H1 (cell line): Measurements from ENCODE around the gene ALDH1A2. TPM values are rescaled to one million over a fixed set of nuclear protein-coding genes. Genes with fewer than 3 reads are reported as not detected.

ENCODE experiments used
- CTCF ChIA-PET: fragments of 300-600 bp; sonication (Branson Sonifier 250); formaldehyde crosslinking; loops from one replicate; lab custom pipeline; 2021; ENCODE audit not compliant: partially characterized antibody; lab: Charles Lee
- POLR2A ChIA-PET: fragments of 300-600 bp; sonication (Branson Sonifier 250); formaldehyde crosslinking; loops from one replicate; lab custom pipeline; 2021; ENCODE audit warnings: inconsistent platforms; ENCODE audit not compliant: partially characterized antibody; lab: Charles Lee
- DNase-seq, 2 experiments: peaks; one replicate each; pipeline versions ENCODE4 v3.0.0 to v3.0.0-alpha.2; 2010 to 2022; ENCODE audit warnings: low spot score in 2 of 2, low read depth in 1 of 2, mixed read lengths in 1 of 2
- FAIRE-seq: peaks from 2 replicates; lab custom pipeline; 2011; peaks lifted over from hg19 to GRCh38; lab: Jason Lieb, UNC
- H2AFZ ChIP-seq: 2 replicates; pipeline ENCODE4 v1.8.1; 2012; ENCODE audit warnings: low read length, inconsistent platforms
- H2AK5ac ChIP-seq: 2 replicates; pipeline ENCODE4 v1.6.1; 2013; ENCODE audit warnings: low read depth, low read length
- H2BK120ac ChIP-seq: replicated peaks from 2 replicates; pipeline ENCODE3; 2013; ENCODE audit warnings: low read depth, low read length, inconsistent platforms
- H2BK12ac ChIP-seq: 2 replicates; pipeline ENCODE4 v1.6.1; 2013; ENCODE audit warnings: low read depth, low read length
- H2BK15ac ChIP-seq: 2 replicates; pipeline ENCODE4 v1.6.1; 2013; ENCODE audit warnings: low read length
- H2BK20ac ChIP-seq: 2 replicates; pipeline ENCODE4 v1.6.1; 2013; ENCODE audit warnings: low read length
- H2BK5ac ChIP-seq: 2 replicates; pipeline ENCODE4 v1.6.1; 2013; ENCODE audit warnings: low read depth, low read length
- H3K14ac ChIP-seq: 2 replicates; pipeline ENCODE4 v1.6.1; 2013; ENCODE audit warnings: inconsistent platforms; ENCODE audit not compliant: insufficient read length
- H3K18ac ChIP-seq: 2 replicates; pipeline ENCODE4 v1.6.1; 2013; ENCODE audit warnings: low read length; ENCODE audit errors: extremely low read depth
- H3K23ac ChIP-seq: 2 replicates; pipeline ENCODE4 v1.6.1; 2013; ENCODE audit warnings: inconsistent platforms; ENCODE audit not compliant: insufficient read length
- H3K23me2 ChIP-seq: 2 replicates; pipeline ENCODE4 v1.6.1; 2013; ENCODE audit warnings: low read depth, low read length
- H3K27ac ChIP-seq: 2 replicates; pipeline ENCODE4 v1.6.1; 2011; ENCODE audit warnings: low read depth, low read length, inconsistent platforms
- H3K27me3 ChIP-seq, 4 experiments: replicated peaks in 1 of 4; 1 replicate in 1 of 4; 2 replicates in 3 of 4; pipeline versions ENCODE4 v1.6.1 to v1.8.1; 2011 to 2013; ENCODE audit warnings: low read length in 3 of 4, mild to moderate bottlenecking in 3 of 4, inconsistent platforms in 2 of 4, mixed read lengths in 2 of 4, moderate library complexity in 1 of 4; ENCODE audit not compliant: control insufficient read depth in 3 of 4, insufficient read depth in 3 of 4; ENCODE audit errors: extremely low read depth in 1 of 4
- H3K36me3 ChIP-seq, 4 experiments: 2 replicates each; pipeline versions ENCODE4 v1.6.1 to v1.8.1; 2011 to 2013; ENCODE audit warnings: mild to moderate bottlenecking in 4 of 4, low read length in 3 of 4, moderate library complexity in 2 of 4, control low read depth in 1 of 4, inconsistent platforms in 1 of 4; ENCODE audit not compliant: insufficient read depth in 4 of 4, control insufficient read depth in 2 of 4
- H3K4ac ChIP-seq: replicated peaks from 2 replicates; pipeline ENCODE3; 2013; ENCODE audit warnings: low read length, low read depth, mixed read lengths, inconsistent platforms; ENCODE audit not compliant: insufficient read length
- H3K4me1 ChIP-seq, 4 experiments: replicated peaks in 1 of 4; 1 replicate in 1 of 4; 2 replicates in 3 of 4; pipeline versions ENCODE4 v1.6.1 to v1.8.1; 2011 to 2013; ENCODE audit warnings: low read length in 3 of 4, inconsistent platforms in 2 of 4, mixed read lengths in 1 of 4; ENCODE audit not compliant: insufficient read depth in 4 of 4, control insufficient read depth in 3 of 4
- H3K4me2 ChIP-seq, 2 experiments: 2 replicates each; pipeline versions ENCODE4 v1.6.1 to v1.8.1; 2011 to 2013; ENCODE audit warnings: low read depth in 2 of 2, low read length in 2 of 2, control low read depth in 1 of 2, inconsistent platforms in 1 of 2, mild to moderate bottlenecking in 1 of 2; ENCODE audit not compliant: insufficient read depth in 1 of 2
- H3K4me3 ChIP-seq, 4 experiments: fragments of 200-600, 300-600 bp in 1 of 4; sonication (generic), shearing (Covaris generic), sonication (Bioruptor Twin) in 1 of 4; 2 replicates each; pipeline versions ENCODE4 v1.5.1 to v1.8.1; 2011 to 2016; ENCODE audit warnings: low read length in 4 of 4, low read depth in 3 of 4, control low read depth in 2 of 4, inconsistent platforms in 2 of 4, mild to moderate bottlenecking in 2 of 4, mixed read lengths in 1 of 4, moderate library complexity in 1 of 4; ENCODE audit not compliant: insufficient read depth in 2 of 4; ENCODE audit errors: extremely low read depth in 1 of 4
- H3K56ac ChIP-seq: replicated peaks from 2 replicates; pipeline ENCODE3; 2013; ENCODE audit warnings: low read depth, mild to moderate bottlenecking, mixed read lengths, low read length, inconsistent platforms; ENCODE audit not compliant: insufficient read length
- H3K79me1 ChIP-seq: 2 replicates; pipeline ENCODE4 v1.6.1; 2013; ENCODE audit warnings: low read depth, low read length, control low read depth
- H3K79me2 ChIP-seq, 2 experiments: 2 replicates each; pipeline versions ENCODE4 v1.6.1 to v1.8.1; 2012 to 2013; ENCODE audit warnings: low read length in 2 of 2, mild to moderate bottlenecking in 2 of 2, inconsistent platforms in 1 of 2; ENCODE audit not compliant: insufficient read depth in 2 of 2, control insufficient read depth in 1 of 2
- H3K9ac ChIP-seq, 4 experiments: replicated peaks in 1 of 4; 1 replicate in 1 of 4; 2 replicates in 3 of 4; pipeline versions ENCODE4 v1.6.1 to v1.8.1; 2011 to 2013; ENCODE audit warnings: low read depth in 3 of 4, low read length in 3 of 4, control low read depth in 2 of 4, mild to moderate bottlenecking in 2 of 4, moderate library complexity in 2 of 4, inconsistent platforms in 1 of 4; ENCODE audit errors: extremely low read depth in 1 of 4
- H3K9me3 ChIP-seq, 2 experiments: 2 replicates each; pipeline versions ENCODE4 v1.6.1 to v1.8.1; 2012 to 2013; ENCODE audit warnings: mild to moderate bottlenecking in 2 of 2, moderate library complexity in 2 of 2, control low read depth in 1 of 2, inconsistent platforms in 1 of 2, low read depth in 1 of 2, low read length in 1 of 2, mixed read lengths in 1 of 2; ENCODE audit not compliant: insufficient read depth in 2 of 2
- H4K20me1 ChIP-seq, 2 experiments: replicated peaks in 1 of 2; 2 replicates each; pipeline versions ENCODE3 to v1.8.1; 2011 to 2013; ENCODE audit warnings: inconsistent platforms in 2 of 2, low read length in 2 of 2, mild to moderate bottlenecking in 1 of 2; ENCODE audit not compliant: insufficient read depth in 2 of 2, control insufficient read depth in 1 of 2
- H4K5ac ChIP-seq: 2 replicates; pipeline ENCODE4 v1.6.1; 2013; ENCODE audit warnings: low read length, low read depth, mixed read lengths, inconsistent platforms; ENCODE audit not compliant: insufficient read length
- H4K8ac ChIP-seq: 2 replicates; pipeline ENCODE4 v1.8.0; 2013; ENCODE audit warnings: mild to moderate bottlenecking, moderate library complexity, low read length, inconsistent platforms; ENCODE audit not compliant: insufficient read depth; ENCODE audit errors: extremely low read depth
- H4K91ac ChIP-seq: replicated peaks from 2 replicates; pipeline ENCODE3; 2013; ENCODE audit warnings: low read length, mixed read lengths, inconsistent platforms; ENCODE audit not compliant: insufficient read length
- POLR2A ChIP-seq, 2 experiments: IDR thresholded peaks; 1 replicate in 1 of 2; 2 replicates in 1 of 2; pipeline ENCODE4 v1.6.1; 2011; ENCODE audit warnings: low read depth in 2 of 2, low read length in 2 of 2, mild to moderate bottlenecking in 2 of 2; ENCODE audit errors: control extremely low read depth in 1 of 2
- SAP30 ChIP-seq: fragments of 300-600 bp; sonication (generic); IDR thresholded peaks from 2 replicates; pipeline ENCODE4 v1.7.1; 2012; ENCODE audit warnings: low read length, moderate library complexity, mild to moderate bottlenecking, inconsistent platforms; ENCODE audit not compliant: insufficient read depth, insufficient replicate concordance
- SUZ12 ChIP-seq: fragments of 200-600 bp; sonication (generic); IDR thresholded peaks from 2 replicates; pipeline ENCODE4 v1.6.1; 2012; ENCODE audit warnings: mild to moderate bottlenecking, inconsistent platforms, low read length, moderate library complexity, mixed read lengths
- YY1 ChIP-seq: IDR thresholded peaks from 2 replicates; pipeline ENCODE4 v1.6.1; 2011; ENCODE audit warnings: low read depth, mild to moderate bottlenecking, low read length
- WGBS, 2 experiments: shearing (Covaris generic) in 1 of 2; methylation state at CpG; one replicate each; pipeline versions ENCODE4 v1.1.6 to v1.1.7; 2013 to 2015; ENCODE audit warnings: low lambda C conversion rate in 2 of 2, mixed read lengths in 2 of 2, inconsistent platforms in 1 of 2, low coverage in 1 of 2, missing lambda C conversion rate in 1 of 2; ENCODE audit not compliant: insufficient replicate concordance in 2 of 2, insufficient coverage in 1 of 2, insufficient read length in 1 of 2; ENCODE audit errors: extremely low coverage in 1 of 2, missing lambda C conversion rate in 1 of 2; 5-methylcytosine and 5-hydroxymethylcytosine counted together
- polyA plus RNA-seq, 7 experiments: library from polyadenylated mRNA; depleted of rRNA in 3 of 7; stranded (reverse) in 5 of 7; unstranded in 2 of 7; fragments of >200 nt in 5 of 7; fragments of 200-250 nt in 2 of 7; gene quantifications; 1 replicate in 5 of 7; 2 replicates in 1 of 7; 4 replicates in 1 of 7; pipeline versions ENCODE4 v1.2.1 to v1.2.3, GENCODE V29; 2011 to 2013; ENCODE audit warnings: missing spikeins in 2 of 7, mixed read lengths in 2 of 7
- total RNA-seq: library from RNA; stranded (reverse); fragmentation: NEBNext Ultra II Directional; extraction: Animal tissue kit (Norgen Biotek cat#: 25700); gene quantifications from 2 replicates; pipeline ENCODE4 v1.2.1, GENCODE V29; 2021

Gene ALDH1A2
- total and polyA plus RNA-seq, 2 of the 8 experiments (the other 6 are each of a cell fraction or from before 2014, with no cell fraction given), result 0.06 to 0.24 TPM

GRCh38 chr15:57932348-57932747, 133.2 kb downstream of the ALDH1A2 start:
- no peak overlapping the region for H2BK120ac ChIP-seq
- POLR2A ChIA-PET, result no interaction called here
- H3K4me3 ChIP-seq, result no peak overlapping the region
- H3K27ac ChIP-seq, result no peak overlapping the region
- no peak overlapping the region for H3K56ac ChIP-seq
- no peak for DNase-seq
- H3K4ac ChIP-seq, result no peak overlapping the region
- no peak overlapping the region for H4K5ac ChIP-seq
- no peaks in the 10 kb centered on the region; a peak in 1 of 7 replicates for H3K27me3 ChIP-seq
- no peak overlapping the region for H2BK5ac ChIP-seq
- H3K36me3 ChIP-seq, result no peaks in the 10 kb centered on the region
- no peak overlapping the region for H2BK20ac ChIP-seq
- H3K14ac ChIP-seq, result no peak overlapping the region
- no peaks in the 10 kb centered on the region for H3K23me2 ChIP-seq
- H3K79me1 ChIP-seq, result no peaks in the 10 kb centered on the region
- H4K20me1 ChIP-seq, result no peaks in the 10 kb centered on the region
- no peak overlapping the region for H2BK12ac ChIP-seq
- H4K91ac ChIP-seq, result no peak overlapping the region
- WGBS, 2 experiments, result 90% methylated on average over 2 of the region's 2 CpGs; no CpG with 5 or more reads in 1 of the 2 experiments
- TF ChIP-seq YY1 (no peak), SUZ12 (no peak), SAP30 (no peak), POLR2A (IDR thresholded peaks at IDR 0.05; ENCODE audit: control extremely low read depth in 1 of 2, low read depth in 2 of 2, low read length in 2 of 2) (no peak)
- no peaks in the 10 kb centered on the region for H3K79me2 ChIP-seq
- H2BK15ac ChIP-seq, result no peak overlapping the region
- no peaks in the 10 kb centered on the region for H3K9me3 ChIP-seq
- H3K4me2 ChIP-seq, result no peak overlapping the region
- no peak overlapping the region; the same call in 1 of the 2 replicates for H2AFZ ChIP-seq
- no peak overlapping the region for H3K23ac ChIP-seq
- H4K8ac ChIP-seq, result no peak overlapping the region
- no peak for FAIRE-seq
- CTCF ChIA-PET, result interaction anchor here (0.6 to 2.2 kb wide), 7 partner anchors 9 to 250 kb away, joined by 3 to 11 read pairs (median 4); no protein-coding TSS in a partner anchor
- H2AK5ac ChIP-seq, result no peak overlapping the region
- H3K9ac ChIP-seq, result no peak overlapping the region
- H3K18ac ChIP-seq, result no peak overlapping the region
- 0 out of 7 replicates have a peak, but pooled peaks cover 0 to 6% (median 0%) of the 10 kb centered on the region in 4 experiments for H3K4me1 ChIP-seq
